Gastrocnemius medialis (tissue), 4 donors: ENCODE data around the gene RPL28. TPM values are rescaled to one million over a fixed set of nuclear protein-coding genes. Genes with fewer than 3 reads are reported as not detected.

Experiments
- ATAC-seq, 2 donors: fragments of 150-250 bp; one replicate each; pipeline ENCODE4 v1.9.1; 2016
- DNase-seq, 2 donors: peaks; one replicate each; pipeline ENCODE4 v3.0.0-alpha.2; 2019
- H3K27ac ChIP-seq, 4 donors: fragments of 200-600 bp; sonication (generic); 1 replicate in 1 of 4; 2 replicates in 3 of 4; pipeline ENCODE4 v1.5.1; 2016 to 2018; ENCODE audit warnings: mild to moderate bottlenecking in 2 of 4, moderate library complexity in 1 of 4
- H3K27me3 ChIP-seq, 3 donors: fragments of 200-600 bp; sonication (generic) in 2 of 3; 1 replicate in 1 of 3; 2 replicates in 2 of 3; pipeline versions ENCODE4 v1.5.1 to v1.6.0; 2016 to 2019; ENCODE audit warnings: mild to moderate bottlenecking in 1 of 3, moderate library complexity in 1 of 3
- H3K36me3 ChIP-seq, 2 donors: fragments of 200-600 bp; sonication (generic) in 1 of 2; one replicate each; pipeline ENCODE4 v1.5.1; 2017 to 2018
- H3K4me1 ChIP-seq, 2 donors: fragments of 200-600 bp; sonication (generic) in 1 of 2; one replicate each; pipeline ENCODE4 v1.5.1; 2016 to 2017; ENCODE audit warnings: mild to moderate bottlenecking in 2 of 2
- H3K4me3 ChIP-seq, 4 donors: fragments of 200-600 bp; sonication (generic) in 3 of 4; 1 replicate in 1 of 4; 2 replicates in 3 of 4; pipeline ENCODE4 v1.5.1; 2016 to 2019; ENCODE audit warnings: mild to moderate bottlenecking in 2 of 4
- H3K9me3 ChIP-seq, 3 donors: fragments of 200-600 bp; sonication (generic) in 2 of 3; 1 replicate in 1 of 3; 2 replicates in 2 of 3; pipeline ENCODE4 v1.5.1; 2016 to 2019
- CTCF ChIP-seq, 5 experiments: fragments of 450-650 bp in 3 of 5; fragments of 200-600 bp in 2 of 5; sonication (generic) in 2 of 5; IDR thresholded peaks in 4 of 5; conservative IDR thresholded peaks in 1 of 5; 1 replicate in 4 of 5; 2 replicates in 1 of 5; pipeline ENCODE4 v1.5.1; 2016 to 2019; ENCODE audit warnings: antibody characterized with exemption in 5 of 5, mild to moderate bottlenecking in 3 of 5, moderate library complexity in 3 of 5
- POLR2A ChIP-seq, 2 donors: fragments of 450-650 bp; IDR thresholded peaks; one replicate each; pipeline ENCODE4 v1.6.1; 2017; ENCODE audit warnings: antibody characterized with exemption in 2 of 2, mild to moderate bottlenecking in 2 of 2, moderate library complexity in 2 of 2
- in situ Hi-C, 4 donors: fragments of 200-750 bp; cut with MboI; loops; one replicate each; pipeline versions ENCODE4 v1.15.0 to v1.8.0; 2017; ENCODE audit warnings: low sequenced_read_pairs in 4 of 4
- intact Hi-C: fragments of 100-400 bp; cut with DNase I; formaldehyde crosslinking; loops from one replicate; pipeline ENCODE4 v1.15.1; 2023; ENCODE audit warnings: low total_unique reads
- total RNA-seq, 4 donors: library from RNA; depleted of rRNA; stranded (reverse); fragments of >200 nt; gene quantifications; one replicate each; pipeline versions ENCODE4 v1.1.0 to v1.2.3, GENCODE V29; 2016

The RPL28 gene
- total RNA-seq, 4 donors from 2014 or later, result 123 to 278 (median 206) TPM

GRCh38 chr19:55439052-55439451 lies 53.3 kb downstream of the RPL28 start:
- no peak for TF ChIP-seq CTCF (IDR thresholded peaks at IDR 0.05 in 4 of 5, conservative IDR thresholded peaks at IDR 0.05 in 1 of 5)
- no peak for TF ChIP-seq POLR2A (IDR thresholded peaks at IDR 0.05)
- no peak for DNase-seq
- H3K36me3 ChIP-seq, result no peaks in the 10 kb centered on the region
- in situ Hi-C loops, result no loop called here
- H3K27me3 ChIP-seq, result peaks cover 58 to 68% (median 59%) of the 10 kb centered on the region in 3 donors
- intact Hi-C loops, result no loop called here
- no peak overlapping the region for H3K27ac ChIP-seq
- no peak overlapping the region for H3K4me3 ChIP-seq
- no peak for ATAC-seq
- H3K9me3 ChIP-seq, result no peaks in the 10 kb centered on the region
- H3K4me1 ChIP-seq, result no peaks in the 10 kb centered on the region

- peak overlapping the region in 1 of 4 donors; percentile 25 for H3K4me3 ChIP-seq
- H3K27ac ChIP-seq, result no peak overlapping the region
- intact Hi-C loops (no loop called here), in situ Hi-C loops (no loop called here)
- H3K27me3 ChIP-seq, result peaks cover 70 to 83% (median 71%) of the 10 kb centered on the region in 3 donors
- H3K36me3 ChIP-seq, result no peaks in the 10 kb centered on the region
- DNase-seq, result no peak
- no peaks in the 10 kb centered on the region for H3K9me3 ChIP-seq
- TF ChIP-seq CTCF (IDR thresholded peaks at IDR 0.05 in 4 of 5, conservative IDR thresholded peaks at IDR 0.05 in 1 of 5) (no peak), POLR2A (IDR thresholded peaks at IDR 0.05) (no peak)
- H3K4me1 ChIP-seq, result no peaks in the 10 kb centered on the region
- no peak for ATAC-seq
These were observed 54.8 kb downstream of the RPL28 start for GRCh38 chr19:55440411-55441105.

GRCh38 chr19:55441319-55441691 lies 55.6 kb downstream of the RPL28 start:
- peaks cover 71 to 81% (median 75%) of the 10 kb centered on the region in 3 donors for H3K27me3 ChIP-seq
- DNase-seq, result no peak
- TF ChIP-seq CTCF (IDR thresholded peaks at IDR 0.05 in 4 of 5, conservative IDR thresholded peaks at IDR 0.05 in 1 of 5), result no peak
- TF ChIP-seq POLR2A (IDR thresholded peaks at IDR 0.05), result no peak
- intact Hi-C loops, result no loop called here
- H3K4me3 ChIP-seq, result no peak overlapping the region
- H3K9me3 ChIP-seq, result no peaks in the 10 kb centered on the region
- no peaks in the 10 kb centered on the region for H3K36me3 ChIP-seq
- no peaks in the 10 kb centered on the region for H3K4me1 ChIP-seq
- no peak for ATAC-seq
- no peak overlapping the region for H3K27ac ChIP-seq
- in situ Hi-C loops, result no loop called here

- H3K4me1 ChIP-seq, result no peaks in the 10 kb centered on the region
- DNase-seq (no peak), ATAC-seq (no peak)
- no peak overlapping the region for H3K4me3 ChIP-seq
- intact Hi-C loops (no loop called here), in situ Hi-C loops (no loop called here)
- H3K27me3 ChIP-seq, result peaks cover 69 to 81% (median 80%) of the 10 kb centered on the region in 3 donors
- no peak overlapping the region for H3K27ac ChIP-seq
- H3K36me3 ChIP-seq, result no peaks in the 10 kb centered on the region
- H3K9me3 ChIP-seq, result no peaks in the 10 kb centered on the region
- no peak for TF ChIP-seq POLR2A (IDR thresholded peaks at IDR 0.05)
- no peak for TF ChIP-seq CTCF (IDR thresholded peaks at IDR 0.05 in 4 of 5, conservative IDR thresholded peaks at IDR 0.05 in 1 of 5)
These were observed 56.1 kb downstream of the RPL28 start for GRCh38 chr19:55441692-55442321.
